Ovary (tissue), 9 donors: ENCODE measurements around the gene MAN1C1. TPM values are rescaled to one million over a fixed set of nuclear protein-coding genes. Genes with fewer than 3 reads are reported as not detected.
A peak's percentile ranks its signal among the peaks of the same experiment; 100 is the strongest.

Source experiments
- DNase-seq, 5 donors: peaks; one replicate each; pipeline ENCODE4 v3.0.0-alpha.2; 2019 to 2020
- H3K27ac ChIP-seq, 2 donors: fragments of 200-600 bp; one replicate each; pipeline versions ENCODE4 v1.5.1 to v1.8.0; 2019 to 2022
- H3K27me3 ChIP-seq: fragments of 200-600 bp; one replicate; pipeline ENCODE4 v1.8.0; 2022
- H3K36me3 ChIP-seq: fragments of 200-600 bp; sonication (generic); one replicate; pipeline ENCODE4 v1.5.1; 2019
- H3K4me1 ChIP-seq: one replicate; pipeline ENCODE4 v1.8.1; 2013; ENCODE audit warnings: mild to moderate bottlenecking, moderate library complexity; ENCODE audit not compliant: insufficient read depth
- H3K4me3 ChIP-seq: fragments of 200-600 bp; sonication (generic); one replicate; pipeline ENCODE4 v1.5.1; 2017
- H3K9me3 ChIP-seq, 2 donors: fragments of 200-600 bp in 1 of 2; sonication (generic) in 1 of 2; one replicate each; pipeline versions ENCODE4 v1.5.1 to v1.8.1; 2013 to 2019; ENCODE audit warnings: mild to moderate bottlenecking in 1 of 2, moderate library complexity in 1 of 2
- CTCF ChIP-seq, 3 donors: fragments of 450-650 bp in 2 of 3; fragments of 200-600 bp in 1 of 3; IDR thresholded peaks; one replicate each; pipeline versions ENCODE4 v1.5.1 to v1.8.0; 2016 to 2022; ENCODE audit warnings: antibody characterized with exemption in 3 of 3, mild to moderate bottlenecking in 1 of 3
- EP300 ChIP-seq: sonication (generic); formaldehyde crosslinking; IDR thresholded peaks from one replicate; pipeline ENCODE4 v1.6.1; 2017; ENCODE audit warnings: antibody characterized with exemption
- POLR2A ChIP-seq: fragments of 450-650 bp; IDR thresholded peaks from one replicate; pipeline ENCODE4 v1.6.1; 2017; ENCODE audit warnings: antibody characterized with exemption, mild to moderate bottlenecking, moderate library complexity
- WGBS, 3 donors: extraction: QIAGEN DNeasy Blood & Tissue Kit in 1 of 3; methylation state at CpG; one replicate each; pipeline versions ENCODE4 v1.1.5 to v1.1.7; 2013 to 2017; 5-methylcytosine and 5-hydroxymethylcytosine counted together
- intact Hi-C, 4 donors: fragments of 100-400 bp; cut with DNase I; formaldehyde crosslinking; loops; one replicate each; pipeline versions ENCODE4 v1.11.0 to v1.15.1; 2022 to 2023
- polyA plus RNA-seq, 2 donors: library from polyadenylated mRNA; stranded (reverse); fragments of 200-250 nt in 1 of 2; fragments of 350-450 nt in 1 of 2; fragmentation: Illumina TruSeq in 1 of 2; extraction: RNeasy Lipid Tissue Mini Kit (QIAGEN cat#74804) in 1 of 2; gene quantifications; one replicate each; pipeline ENCODE4 v1.2.3, GENCODE V29; 2013 to 2014
- total RNA-seq, 7 donors: library from RNA; depleted of rRNA in 2 of 7; stranded (reverse); fragments of >200 nt in 2 of 7; fragmentation: NEBNext Ultra II Directional in 3 of 7; extraction: Animal tissue kit (Norgen Biotek cat#: 25700) in 3 of 7; gene quantifications; one replicate each; pipeline versions ENCODE4 v1.1.0 to v1.2.4, GENCODE V29; 2016 to 2023
- donor health status: DM: no; HTN: no; CAD: no; lungs with moderate emphysema.
- donor health status: DM: no; HTN: no; CAD: no.
- donor health status: Bipolar disorder and iron deficiency.
- donor health status: DM: yes; HTN: yes; CAD: no.
- donor health status: DM: no; HTN: no; CAD: no.
- donor health status: DM: yes; HTN: yes; CAD: no.

MAN1C1 gene
- total and polyA plus RNA-seq, 9 donors, result 18.0 to 59.2 (median 33.1) TPM

- 14 to 28% (median 19%) methylated on average over 10 of the region's 10 CpGs for WGBS, 3 donors
- TF ChIP-seq POLR2A (no peak), CTCF (IDR thresholded peaks at IDR 0.05) (no peak)
- Histone ChIP-seq H3K4me1 (peaks cover 14% of the 10 kb centered on the region), H3K27me3 (no peaks in the 10 kb centered on the region), H3K27ac (peak overlapping the region in 1 of 2 donors; percentile 86), H3K9me3 (no peaks in the 10 kb centered on the region), H3K4me3 (peak overlapping the region; percentile 99), H3K36me3 (no peaks in the 10 kb centered on the region)
- intact Hi-C loops, result loop anchor here in 2 of 4 donors (5.0 to 10.0 kb wide), 3 partner anchors 54 to 184 kb away; partner anchors contain the start of genes PAQR7 (in 2 of the 2) and PAFAH2 (in 1 of the 2)
- DNase-seq, result no peak
These were observed 204.5 kb downstream of the MAN1C1 start for GRCh38 chr1:25821112-25821476.

DNA sequence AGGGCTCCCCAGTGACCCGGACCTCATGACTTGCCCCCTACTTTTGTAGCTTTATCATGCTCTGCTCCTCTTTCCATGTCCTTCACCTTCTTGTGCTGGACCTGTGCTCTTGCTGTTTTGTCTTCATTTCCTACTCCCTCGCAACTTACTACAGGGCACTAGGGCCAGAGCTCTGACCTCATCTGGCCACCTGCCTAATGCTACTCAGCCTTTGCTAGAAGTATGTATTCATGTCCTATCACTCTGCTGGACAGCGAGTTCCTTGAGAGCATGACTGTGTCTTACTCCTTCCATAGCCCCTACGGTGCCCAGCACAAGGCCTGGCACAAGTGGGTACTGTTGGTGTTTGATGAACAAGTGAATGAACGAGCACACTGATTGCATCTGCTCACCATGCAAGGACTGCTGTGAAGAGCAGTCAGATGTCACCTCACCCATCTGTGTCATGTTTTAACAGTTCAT, 205.1 kb downstream of the MAN1C1 start:
- H3K4me3 ChIP-seq, result no peak overlapping the region
- H3K27me3 ChIP-seq, result no peaks in the 10 kb centered on the region
- WGBS, 3 donors, result 41 to 52% (median 45%) methylated on average over 5 of the region's 5 CpGs
- H3K36me3 ChIP-seq, result no peaks in the 10 kb centered on the region
- intact Hi-C loops, result loop anchor here in 2 of 4 donors (5.0 to 10.0 kb wide), 3 partner anchors 53 to 183 kb away; partner anchors contain the start of genes PAQR7 (in 2 of the 2) and PAFAH2 (in 1 of the 2)
- no peaks in the 10 kb centered on the region for H3K9me3 ChIP-seq
- peaks cover 14% of the 10 kb centered on the region for H3K4me1 ChIP-seq
- TF ChIP-seq EP300 (no peak), CTCF (IDR thresholded peaks at IDR 0.05) (no peak), POLR2A (no peak)
- no peak overlapping the region for H3K27ac ChIP-seq
- peak; percentile 39 to 70 (median 47) for DNase-seq

DNA sequence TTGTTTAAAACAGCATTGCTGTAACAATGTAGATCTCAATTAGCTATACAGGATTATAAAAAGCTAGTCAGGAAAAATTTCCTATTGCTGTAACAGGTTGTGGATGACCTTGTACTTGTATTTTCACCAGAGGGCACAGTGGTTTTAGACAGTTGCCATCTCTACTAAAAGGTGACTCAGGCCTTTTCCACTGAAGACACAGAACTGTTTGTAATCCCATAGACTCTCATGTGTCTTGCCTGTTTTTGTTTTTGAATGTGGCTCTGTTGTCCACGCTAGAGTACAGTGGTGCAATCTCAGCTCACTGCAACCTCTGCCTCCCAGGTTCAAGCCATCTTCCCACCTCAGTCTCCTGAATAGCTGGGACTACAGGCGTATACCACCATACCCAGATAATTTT, 209.0 kb downstream of the MAN1C1 start:
- Histone ChIP-seq H3K36me3 (no peaks in the 10 kb centered on the region), H3K4me1 (peaks cover 8% of the 10 kb centered on the region), H3K27ac (no peak overlapping the region), H3K27me3 (no peaks in the 10 kb centered on the region), H3K9me3 (no peaks in the 10 kb centered on the region), H3K4me3 (no peak overlapping the region)
- WGBS, 3 donors, result 88 to 91% (median 91%) methylated on average over 2 of the region's 2 CpGs
- intact Hi-C loops, result loop anchor here in 2 of 4 donors (10.0 kb wide), 2 partner anchors 49 to 179 kb away; partner anchors contain the start of gene PAQR7 (in 2 of the 2)
- TF ChIP-seq EP300 (no peak), CTCF (IDR thresholded peaks at IDR 0.05) (no peak), POLR2A (no peak)
- no peak for DNase-seq

GRCh38 chr1:25826571-25826970, 210.0 kb downstream of the MAN1C1 start:
- Histone ChIP-seq H3K4me1 (peaks cover 2% of the 10 kb centered on the region), H3K4me3 (no peak overlapping the region), H3K36me3 (no peaks in the 10 kb centered on the region), H3K9me3 (no peaks in the 10 kb centered on the region), H3K27ac (no peak overlapping the region), H3K27me3 (no peaks in the 10 kb centered on the region)
- TF ChIP-seq POLR2A, result no peak
- TF ChIP-seq CTCF (IDR thresholded peaks at IDR 0.05), result no peak
- TF ChIP-seq EP300, result no peak
- DNase-seq, result no peak
- WGBS, 3 donors, result 92 to 100% (median 92%) methylated on average over 6 to 10 of the region's 10 CpGs
- intact Hi-C loops, result loop anchor here in 2 of 4 donors (10.0 kb wide), 2 partner anchors 48 to 178 kb away; partner anchors contain the start of gene PAQR7 (in 2 of the 2)
